Activated naive CD4-positive, alpha-beta T cell treated with anti-CD3 and anti-CD28 coated beads, Interleukin-2, amount 50 U/mL, for 16 hours (primary cell): ENCODE data around the gene NLRP5.
A peak's percentile ranks its signal among the peaks of the same experiment; 100 is the strongest.
"Not testable (repeated sequence)": the region's sequence is repeated elsewhere in the genome, so short reads cannot be mapped to it uniquely, and the experiment has no call there.

ENCODE experiments used
- DNase-seq: peaks from one replicate; pipeline ENCODE4 v3.0.0-alpha.2; 2020

The NLRP5 gene

DNA sequence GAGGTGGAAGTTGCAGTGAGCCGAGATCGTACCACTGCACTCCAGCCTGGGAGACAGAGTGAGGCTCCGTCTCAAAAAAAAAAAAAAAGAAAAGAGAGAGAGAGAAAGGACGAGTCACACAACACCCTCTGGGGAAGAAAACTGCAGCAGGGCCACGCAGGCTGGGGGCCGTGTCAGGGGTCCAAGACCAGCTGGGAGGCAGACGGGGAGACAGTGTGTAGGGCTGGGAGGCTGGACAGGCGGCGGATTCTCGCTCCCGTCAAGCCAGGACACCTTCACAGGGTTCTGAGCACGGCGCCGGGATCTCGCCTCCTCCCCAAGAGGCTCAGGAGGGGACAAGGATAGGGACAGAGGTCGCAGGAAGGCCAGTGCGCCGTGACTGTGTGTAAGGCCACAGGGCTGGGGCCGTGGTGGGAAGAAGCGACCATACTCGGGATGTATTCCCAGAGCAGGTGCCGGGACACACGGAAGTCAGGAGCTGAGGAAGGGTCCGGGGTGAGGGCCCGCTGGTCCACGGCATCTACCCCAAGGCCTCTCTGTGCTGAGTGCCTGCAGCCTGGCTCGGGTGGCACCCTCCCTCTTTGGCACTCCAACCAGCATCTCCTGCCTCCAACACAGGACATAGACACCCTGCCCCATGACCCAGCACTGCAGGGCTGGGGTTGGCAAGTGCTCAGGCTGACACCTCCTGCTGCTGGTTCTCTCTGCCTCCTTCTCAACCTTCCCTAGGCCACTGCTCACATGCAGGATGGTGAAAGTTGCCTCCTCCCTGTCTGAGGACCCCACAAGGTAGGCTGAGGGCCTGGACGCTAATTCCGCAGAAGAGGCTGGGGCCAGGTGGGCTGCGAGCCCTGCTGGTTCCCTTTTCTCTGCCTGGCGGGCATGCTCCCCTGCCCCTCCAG, 113.3 kb downstream of the NLRP5 start:
- no peak for DNase-seq

DNA sequence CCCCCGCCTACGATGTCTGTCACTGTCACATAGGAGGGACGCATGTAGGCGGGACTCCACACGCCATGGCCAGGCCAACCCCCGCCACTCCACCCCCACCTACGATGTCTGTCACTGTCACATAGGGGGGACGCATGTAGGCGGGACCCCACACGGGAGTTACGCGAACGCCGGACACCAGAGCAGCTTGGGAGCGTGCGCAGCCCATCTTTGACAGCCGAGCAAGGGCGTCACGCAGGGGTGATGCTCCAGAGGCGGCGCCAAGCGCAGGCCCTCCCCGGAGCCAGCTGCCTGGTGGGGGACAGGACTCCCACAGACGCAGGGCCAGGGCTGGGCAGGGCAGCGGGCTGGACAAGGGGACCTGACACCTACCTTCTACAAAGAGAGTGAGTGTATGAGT, 114.5 kb downstream of the NLRP5 start:
- no peak for DNase-seq

DNA sequence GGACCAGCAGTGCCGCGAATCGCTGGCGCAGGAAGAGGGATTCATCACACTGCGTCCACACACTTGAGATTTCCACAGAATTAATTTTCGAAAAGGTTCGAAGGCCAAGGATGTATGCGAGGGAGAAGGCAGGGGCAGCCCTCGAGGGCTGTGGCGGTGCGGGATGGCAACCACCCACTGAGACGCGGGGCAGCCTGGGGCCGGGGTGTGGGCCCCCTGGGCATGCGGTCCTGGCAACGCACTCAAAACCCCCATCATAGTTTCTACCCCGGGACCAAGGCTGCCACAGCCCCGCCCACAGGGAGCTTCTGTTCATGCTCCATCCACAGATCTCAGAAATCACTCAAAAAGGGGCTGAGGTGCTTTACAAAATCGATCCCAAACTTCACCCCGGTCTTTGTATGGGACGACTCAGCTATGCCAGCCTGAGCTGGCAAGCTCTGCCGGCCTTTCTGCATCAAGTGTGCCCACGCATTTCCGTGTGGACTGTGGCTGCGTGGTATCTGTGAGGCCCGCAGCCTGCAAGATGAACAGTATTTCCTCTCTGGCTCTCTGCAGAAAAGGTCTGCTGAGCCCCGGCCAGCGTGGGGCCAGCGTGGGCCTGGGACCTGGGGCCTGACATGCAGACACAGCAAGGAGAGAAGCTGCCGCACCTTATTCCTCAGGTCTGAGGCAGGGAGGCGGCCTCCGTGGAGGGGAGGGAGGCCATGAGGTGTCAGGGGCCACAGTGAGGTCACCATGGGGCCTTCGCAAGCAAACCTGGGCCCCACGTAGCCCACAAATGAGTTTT, 115.4 kb downstream of the NLRP5 start:
- DNase-seq = no peak

DNA sequence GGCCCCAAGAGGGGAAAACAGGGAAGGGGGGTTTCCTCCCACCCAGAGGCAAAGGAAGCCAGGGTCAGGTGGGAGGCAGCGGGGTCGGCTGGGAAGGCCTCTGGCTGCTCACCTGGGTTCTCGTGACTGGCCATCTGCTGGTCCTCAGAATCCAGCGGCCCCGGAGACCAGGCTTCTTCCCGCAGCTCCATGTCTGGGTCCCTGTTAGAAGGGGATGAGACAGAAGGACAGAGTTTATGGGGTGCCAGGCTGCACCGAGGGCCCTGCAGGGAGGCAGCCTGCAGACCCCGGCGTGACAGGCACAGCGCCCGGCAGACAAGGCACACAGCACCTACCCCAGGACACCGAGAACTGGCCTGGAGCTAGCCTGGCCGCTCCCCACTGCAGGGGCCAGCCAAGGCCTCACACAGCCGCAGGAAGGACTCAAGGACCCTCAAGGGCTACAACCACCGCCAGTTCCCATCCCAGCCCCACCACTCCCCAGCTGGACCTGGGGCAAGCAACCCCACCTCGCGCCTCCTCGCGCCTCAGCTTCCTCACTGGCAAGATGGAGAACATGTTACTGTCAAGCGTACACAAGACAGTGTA, 116.5 kb downstream of the NLRP5 start:
- DNase-seq = no peak

DNA sequence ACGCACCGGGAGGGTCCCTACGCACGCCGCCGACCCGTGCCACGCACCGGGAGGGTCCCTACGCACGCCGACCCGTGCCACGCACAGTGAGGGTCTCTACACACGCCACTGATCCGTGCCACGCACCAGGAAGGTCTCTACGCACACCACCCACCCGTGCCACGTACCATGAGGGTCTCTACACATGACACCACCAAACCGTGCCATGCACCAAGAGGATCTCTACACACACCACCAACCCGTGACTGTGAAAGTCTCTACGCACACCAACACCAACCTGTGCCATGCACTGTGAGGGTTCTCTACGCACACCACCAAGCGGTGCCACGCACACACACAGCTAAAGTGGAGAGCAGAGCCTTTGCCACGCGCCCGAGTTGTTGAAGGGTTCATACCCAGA, 117.8 kb downstream of the NLRP5 start:
- DNase-seq = no peak

DNA sequence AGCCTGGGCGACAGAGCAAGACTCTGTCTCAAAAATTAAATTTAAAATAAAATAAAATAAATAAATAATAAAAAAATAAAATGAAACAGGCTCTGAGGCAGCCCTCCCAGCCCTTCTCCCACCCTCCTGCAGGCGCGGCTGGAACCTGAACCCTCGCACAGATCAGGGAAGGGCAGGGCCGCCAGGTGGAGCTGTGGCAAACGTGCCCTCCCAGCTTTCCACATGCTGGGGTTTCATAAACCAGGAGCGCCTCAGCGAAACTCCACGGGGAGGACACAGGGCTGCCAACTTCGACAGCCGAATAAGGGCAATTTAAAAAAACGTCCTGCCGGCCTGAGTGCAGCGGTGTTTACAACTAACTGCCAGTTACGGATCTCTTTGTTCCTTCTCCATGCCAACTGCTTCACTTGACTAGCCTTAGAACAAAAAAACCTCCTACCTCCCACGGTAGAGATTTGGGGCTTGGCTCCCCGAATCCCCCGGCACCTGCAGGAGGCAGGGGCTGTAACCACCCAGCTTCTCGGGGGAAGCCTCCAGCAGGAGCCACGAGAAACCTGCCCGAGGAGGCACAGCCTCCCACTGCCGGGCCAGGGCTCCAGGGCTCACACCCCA, 118.6 kb downstream of the NLRP5 start:
- DNase-seq = peak; percentile 51

DNA sequence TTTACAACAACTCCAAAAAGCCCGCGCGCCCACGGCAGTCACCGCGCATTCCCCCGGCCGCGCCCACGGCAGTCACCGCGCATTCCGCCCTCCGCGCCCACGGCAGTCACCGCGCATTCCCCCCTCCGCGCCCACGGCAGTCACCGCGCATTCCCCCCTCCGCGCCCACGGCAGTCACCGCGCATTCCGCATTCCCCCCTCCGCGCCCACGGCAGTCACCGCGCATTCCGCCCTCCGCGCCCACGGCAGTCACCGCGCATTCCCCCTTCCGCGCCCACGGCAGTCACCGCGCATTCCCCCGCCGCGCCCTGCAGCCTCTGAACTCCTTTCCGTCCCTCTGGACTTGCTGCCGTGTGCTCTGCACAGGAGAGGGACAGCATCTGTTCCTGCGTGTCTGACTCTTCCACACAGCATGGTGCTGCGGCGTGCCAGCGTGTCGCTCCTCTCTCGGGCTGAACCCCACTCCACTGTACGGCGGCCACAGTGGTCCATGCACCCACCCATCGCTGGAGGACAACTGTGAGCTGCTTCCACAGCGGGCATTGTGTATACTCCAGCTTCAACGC, 119.3 kb downstream of the NLRP5 start:
- not testable (repeated sequence) for DNase-seq

DNA sequence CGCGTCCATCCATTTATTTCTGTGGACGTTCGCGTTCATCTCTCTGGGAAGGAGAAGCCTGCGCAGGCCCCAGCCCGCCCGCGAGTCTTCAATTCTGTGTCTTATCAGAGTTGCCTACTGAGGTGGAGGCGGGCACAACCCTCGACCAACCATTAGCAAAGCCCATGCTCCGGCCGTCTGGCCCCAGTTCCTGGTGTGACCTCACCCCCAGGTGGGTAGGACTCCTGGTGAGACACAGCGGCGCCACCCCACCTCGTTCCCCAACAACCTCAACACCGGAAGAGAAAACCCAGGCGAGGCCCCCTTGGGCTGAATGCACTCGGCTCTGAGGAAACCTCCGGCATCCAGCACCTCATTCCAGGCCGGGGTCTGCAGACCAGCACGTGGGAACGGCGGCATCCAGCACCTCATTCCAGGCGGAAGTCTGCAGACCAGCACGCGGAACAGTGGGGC, 119.8 kb downstream of the NLRP5 start:
- DNase-seq = no peak

DNA sequence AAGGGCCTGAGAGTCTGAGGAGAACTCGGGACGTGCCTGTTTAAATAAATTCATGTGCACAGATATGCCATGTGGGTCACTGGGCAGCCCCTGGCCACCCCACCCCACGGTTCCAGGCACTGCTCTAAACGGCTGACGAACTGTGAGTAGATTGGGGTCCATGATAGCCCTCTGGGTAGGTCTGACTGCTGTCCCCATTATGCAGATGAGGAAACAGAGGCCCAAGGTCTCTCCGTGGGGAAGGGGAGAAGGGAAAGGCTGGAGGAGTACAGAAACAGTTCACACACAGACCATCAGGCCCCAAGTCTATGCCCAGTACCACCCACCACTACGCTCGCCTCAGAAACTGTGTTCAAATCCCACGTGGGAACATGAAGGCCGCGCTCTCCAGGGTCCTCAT, 120.4 kb downstream of the NLRP5 start:
- no peak for DNase-seq

DNA sequence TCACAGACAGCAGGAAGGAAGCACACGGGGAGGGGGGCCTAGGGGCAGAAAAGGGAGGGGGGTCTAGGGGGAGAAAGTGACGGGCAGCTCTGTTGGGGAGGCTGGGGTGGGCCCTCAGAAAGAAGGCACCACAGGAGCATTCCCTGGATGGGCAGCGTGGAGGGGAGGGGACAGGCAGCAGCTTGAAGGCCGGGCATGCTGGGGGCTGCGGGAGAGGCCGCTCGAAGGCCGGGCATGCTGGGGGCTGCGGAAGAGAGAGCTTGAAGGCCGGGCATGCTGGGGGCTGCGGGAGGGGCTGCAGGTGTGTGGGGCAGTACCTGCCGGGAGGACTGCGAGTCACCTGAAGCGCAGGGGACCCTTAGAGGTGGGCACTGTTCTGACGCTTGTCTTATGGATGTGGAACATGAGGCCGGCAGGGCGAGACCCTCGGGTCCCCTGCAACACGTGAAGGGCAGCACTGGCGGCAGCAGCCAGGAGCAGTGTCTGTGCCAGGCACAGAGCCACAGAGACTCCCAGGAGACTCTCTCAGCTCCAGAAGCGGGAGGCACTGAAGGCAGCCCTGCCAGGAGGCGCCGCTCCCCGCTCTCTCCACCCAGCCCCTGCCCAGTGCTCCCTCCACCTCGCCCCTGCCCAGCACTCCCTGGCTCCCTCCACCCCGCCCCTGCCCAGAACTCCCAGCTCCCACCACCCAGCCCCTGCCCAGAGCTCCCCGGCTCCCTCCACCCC, 121.2 kb downstream of the NLRP5 start:
- no peak for DNase-seq

DNA sequence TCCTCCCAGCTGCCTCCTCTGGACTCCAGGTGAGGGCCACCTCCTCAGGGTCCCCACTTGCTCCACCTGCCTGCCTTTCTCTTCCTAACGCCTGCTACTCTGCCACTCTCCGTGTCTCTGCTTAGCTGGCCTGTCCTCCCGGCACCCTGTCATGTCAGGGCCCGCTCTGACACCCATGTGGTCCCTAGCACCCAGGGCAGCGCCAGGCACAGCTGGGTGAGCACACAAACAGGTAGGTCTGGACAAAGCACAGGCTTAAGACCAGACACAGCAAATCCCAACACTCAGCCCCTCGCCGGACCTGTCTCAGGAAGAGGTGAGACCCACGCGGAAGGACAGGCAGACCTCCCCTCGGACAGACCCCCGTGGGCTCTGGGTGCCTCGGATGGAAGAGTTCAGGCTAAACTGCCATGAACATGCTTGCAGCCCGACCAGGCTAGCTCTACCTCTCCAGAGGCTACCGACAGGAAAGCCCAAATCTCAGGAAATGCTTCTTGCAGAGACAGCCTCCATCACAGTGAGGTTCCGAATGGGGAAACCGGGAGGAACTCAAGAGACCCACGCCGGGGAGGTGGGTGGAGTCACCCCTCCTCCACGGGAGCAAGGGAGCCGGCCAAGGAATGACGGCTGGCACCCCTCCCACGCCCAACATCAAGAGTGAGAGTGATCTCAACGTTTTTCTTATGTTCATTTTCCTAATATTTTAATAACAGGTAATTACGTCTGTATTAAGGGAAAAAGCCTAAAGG, 122.0 kb downstream of the NLRP5 start:
- DNase-seq = no peak

DNA sequence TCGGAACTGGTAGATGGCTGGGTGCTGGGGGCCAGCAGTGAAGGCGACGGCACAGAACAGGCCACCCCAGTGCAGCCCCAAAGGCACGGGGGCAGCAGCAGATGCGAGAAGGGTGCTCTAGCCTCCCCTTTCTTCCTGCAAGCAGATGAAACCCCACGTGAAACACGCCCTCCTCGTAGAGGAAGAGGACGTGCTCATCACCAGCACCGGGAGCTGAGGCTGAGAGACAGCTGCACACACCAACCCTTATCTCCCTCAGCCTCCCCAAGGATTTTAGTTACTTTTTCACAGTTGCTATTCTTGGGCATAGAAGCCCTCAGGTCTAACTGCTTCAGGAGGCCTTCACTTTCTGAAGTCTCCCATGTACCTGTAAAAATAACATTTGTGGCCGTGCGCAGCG, 122.7 kb downstream of the NLRP5 start:
- DNase-seq = no peak

DNA sequence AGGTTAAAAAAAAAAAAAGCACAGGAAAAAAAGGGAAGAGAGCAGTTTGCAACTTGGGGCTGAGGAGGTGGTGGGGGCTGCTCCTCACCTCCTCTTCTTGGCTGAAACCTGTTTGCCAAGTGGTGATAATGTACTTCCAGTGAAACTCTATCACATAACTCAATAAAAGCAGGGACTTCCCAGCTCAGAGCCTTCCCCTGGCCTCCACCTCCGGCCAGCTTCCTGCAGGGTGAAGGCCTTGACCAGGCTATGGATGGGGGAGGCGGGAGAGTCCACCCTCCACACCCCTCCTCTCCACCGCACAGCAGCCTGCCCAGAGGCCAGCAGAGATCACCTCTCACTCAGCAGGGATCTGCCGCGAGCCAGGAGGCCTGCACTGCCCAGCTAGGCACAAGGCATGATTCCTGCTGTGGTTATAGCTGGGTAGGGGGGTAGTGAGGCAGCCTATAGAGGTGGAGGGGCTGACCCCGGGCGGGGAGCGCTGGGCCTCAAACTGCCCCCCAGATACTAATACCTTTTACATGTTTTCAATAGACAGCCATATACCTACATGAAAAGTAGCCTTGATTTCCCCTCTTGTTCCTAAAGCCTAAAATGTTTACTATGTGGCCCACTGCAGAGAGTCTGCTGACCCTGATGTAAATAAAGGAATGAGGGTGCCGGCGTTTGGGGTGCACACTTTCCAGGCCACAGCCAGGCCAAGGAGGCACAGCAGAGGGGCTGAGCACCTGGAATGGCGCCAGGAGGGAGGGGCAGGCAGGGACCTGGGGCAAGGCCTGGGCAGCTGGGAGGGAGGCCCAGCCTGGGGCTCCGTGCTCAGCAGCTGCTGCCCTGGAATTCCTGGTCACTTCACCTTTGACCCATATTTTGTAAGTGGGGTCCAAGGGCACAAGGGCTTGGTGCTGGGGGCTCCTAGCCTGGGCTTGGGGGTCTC, 124.2 kb downstream of the NLRP5 start:
- no peak for DNase-seq
